ENCODE data around the gene BICD1.

DNA sequence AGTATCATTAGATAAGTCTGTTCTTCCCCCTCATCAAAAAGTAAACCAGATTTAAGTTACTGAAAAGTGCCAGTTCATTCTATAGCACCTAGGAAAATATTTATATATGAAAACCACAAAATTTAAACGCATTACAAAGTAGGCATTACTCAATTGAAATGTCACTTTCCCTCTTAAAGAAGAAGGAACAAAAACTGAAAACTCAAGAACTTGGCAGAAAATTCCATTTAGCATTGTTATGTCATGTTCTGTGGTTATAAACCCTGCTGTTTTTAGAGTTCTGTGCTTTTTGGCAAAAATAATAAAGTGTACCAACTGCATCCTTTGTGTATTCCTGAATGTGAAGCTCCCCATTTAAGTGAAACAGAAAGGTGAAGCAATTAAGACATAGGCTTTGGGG lies 296.3 kb downstream of the BICD1 start:
- TF ChIP-seq CTCF (conservative IDR thresholded peaks at IDR 0.05) (no peak), ZFX (IDR thresholded peaks at IDR 0.05) (no peak)
